GM18861 (cell line): ENCODE results near the gene RSPRY1.

ENCODE experiments used
- ATAC-seq: cut with Tn5 transposase; IDR thresholded peaks from one replicate; pipeline ENCODE4 v1.9.1; 2021; ENCODE audit not compliant: unreplicated experiment

Gene RSPRY1

DNA sequence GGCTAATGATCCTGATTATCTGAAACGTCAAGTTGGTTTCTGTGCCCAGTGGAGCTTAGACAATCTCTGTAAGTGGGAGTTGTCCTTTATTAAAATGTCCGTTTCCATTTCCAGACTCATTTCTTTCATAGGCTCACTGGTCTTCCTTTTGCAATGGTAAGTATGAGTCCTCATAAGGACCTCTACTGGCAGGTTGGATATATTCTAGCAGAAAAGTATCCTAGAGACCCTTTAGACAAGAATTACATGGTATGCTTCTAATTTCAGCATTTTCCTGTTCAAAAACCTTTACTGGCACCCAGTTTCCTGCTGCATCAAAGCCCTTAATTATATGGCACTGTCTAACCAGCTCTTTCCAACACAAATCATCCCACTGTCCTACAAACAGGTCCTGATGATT is 30.8 kb downstream of the RSPRY1 start:
- ATAC-seq, result no peak

DNA sequence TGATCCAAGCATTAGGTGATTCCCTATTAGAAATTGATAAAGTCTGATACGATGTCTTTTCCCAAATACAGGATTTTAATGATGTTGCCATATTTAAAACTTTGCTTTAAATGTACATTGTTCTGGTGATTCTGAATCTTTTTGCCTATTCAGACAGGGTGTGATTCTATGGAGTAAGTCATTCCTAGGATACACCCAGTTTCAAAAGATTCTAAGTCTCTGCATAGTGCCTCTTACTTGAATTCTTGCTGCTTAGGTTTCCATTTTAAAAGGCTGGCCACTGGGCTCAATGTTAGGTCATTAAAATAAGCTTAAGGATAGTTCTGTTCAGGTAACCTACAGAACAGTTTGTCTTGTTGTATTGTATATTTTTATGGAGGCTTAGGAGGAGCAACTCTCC is 36.9 kb downstream of the RSPRY1 start:
- ATAC-seq, result no peak

- no peak for ATAC-seq
Observed at GRCh38 chr16:57224651-57225335, 38.7 kb downstream of the RSPRY1 start.

GRCh38 chr16:57225978-57226377 is 39.8 kb downstream of the RSPRY1 start:
- no peak for ATAC-seq

- no peak for ATAC-seq
Observed at GRCh38 chr16:57226701-57227621, 40.8 kb downstream of the RSPRY1 start.

GRCh38 chr16:57229079-57229478 is 43.0 kb downstream of the RSPRY1 start:
- no peak for ATAC-seq

GRCh38 chr16:57231821-57232350 is 45.8 kb downstream of the RSPRY1 start:
- ATAC-seq, result no peak

- ATAC-seq, result no peak
Observed at GRCh38 chr16:57233944-57234706, 48.0 kb downstream of the RSPRY1 start.

- ATAC-seq, result no peak
Observed at GRCh38 chr16:57234707-57235092, 48.6 kb downstream of the RSPRY1 start.

- ATAC-seq, result no peak
Observed at GRCh38 chr16:57235128-57236021, 49.2 kb downstream of the RSPRY1 start.

GRCh38 chr16:57236022-57236350 is 49.9 kb downstream of the RSPRY1 start:
- no peak for ATAC-seq

- no peak for ATAC-seq
Observed at GRCh38 chr16:57238682-57239081, 52.6 kb downstream of the RSPRY1 start.

DNA sequence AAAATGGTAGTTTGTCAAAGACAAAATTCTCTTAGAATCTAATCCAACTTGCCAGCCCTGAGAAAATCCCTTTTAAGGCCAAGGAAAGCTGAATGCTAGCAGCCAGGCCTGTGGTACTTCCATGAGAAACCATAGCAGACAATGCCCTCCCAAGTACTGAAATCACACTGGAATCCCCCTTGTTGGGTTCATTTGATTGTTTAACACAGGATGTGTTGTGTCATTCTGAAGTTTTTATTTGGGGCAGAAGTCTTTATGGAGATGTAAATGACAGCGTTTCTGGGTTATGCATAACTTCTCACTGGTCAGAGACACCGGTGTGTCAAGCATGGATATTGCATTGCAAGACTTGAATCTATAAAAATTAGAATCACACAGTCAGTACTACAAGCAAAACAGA is 53.0 kb downstream of the RSPRY1 start:
- ATAC-seq, result no peak

DNA sequence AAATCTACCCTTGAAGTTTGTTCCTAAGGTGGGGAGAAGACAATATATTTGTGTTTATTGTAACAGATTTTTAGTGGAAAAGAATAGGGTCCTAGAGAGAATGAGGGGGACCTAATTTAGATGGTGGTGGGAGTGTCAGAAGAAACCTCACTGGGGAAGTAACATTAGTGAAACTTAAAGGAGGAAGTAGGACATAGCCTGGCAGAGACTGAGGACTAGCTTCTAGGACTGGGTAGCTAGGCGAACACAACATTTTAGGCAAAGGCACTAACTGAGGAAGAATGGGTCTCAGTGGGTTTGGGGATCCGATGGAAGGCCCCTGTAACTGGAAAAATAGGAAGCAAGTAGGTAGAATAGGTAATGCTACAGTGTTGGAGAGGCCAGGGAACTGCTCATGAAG is 54.7 kb downstream of the RSPRY1 start:
- no peak for ATAC-seq

DNA sequence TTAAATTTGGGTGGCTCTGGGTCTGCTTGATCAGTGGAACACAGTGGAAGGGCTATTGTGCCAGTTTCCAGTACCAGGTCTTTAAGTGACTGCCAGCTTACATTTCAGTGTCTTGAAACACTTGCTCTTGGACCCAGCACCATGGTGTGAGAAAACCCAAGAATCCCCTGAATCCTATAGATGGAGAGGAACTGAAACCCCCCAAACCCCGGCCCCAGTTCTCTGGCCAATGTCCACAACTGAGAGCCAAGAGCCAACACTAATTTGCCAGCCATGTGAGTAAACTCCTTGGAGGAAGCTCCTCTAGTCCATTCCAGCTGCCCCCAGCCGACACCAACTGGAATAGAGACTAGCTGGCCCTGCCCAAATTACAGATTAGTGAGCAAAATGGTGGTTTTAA is 56.5 kb downstream of the RSPRY1 start:
- no peak for ATAC-seq

DNA sequence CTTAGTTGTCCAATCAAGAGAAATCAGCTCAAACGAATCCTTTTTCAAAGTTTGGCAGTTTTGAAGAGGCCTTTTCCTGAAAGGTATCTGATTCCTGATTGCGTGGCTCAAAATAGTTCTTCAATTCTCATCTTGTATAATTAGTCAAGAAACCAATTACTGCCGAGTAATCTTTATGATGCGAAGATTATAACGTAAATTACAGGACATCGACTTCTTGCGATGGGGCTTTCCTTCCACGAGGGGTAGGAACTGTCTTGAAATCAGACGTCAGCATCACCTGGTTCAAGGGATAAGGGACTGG is 58.3 kb downstream of the RSPRY1 start:
- peak; percentile 17 for ATAC-seq

DNA sequence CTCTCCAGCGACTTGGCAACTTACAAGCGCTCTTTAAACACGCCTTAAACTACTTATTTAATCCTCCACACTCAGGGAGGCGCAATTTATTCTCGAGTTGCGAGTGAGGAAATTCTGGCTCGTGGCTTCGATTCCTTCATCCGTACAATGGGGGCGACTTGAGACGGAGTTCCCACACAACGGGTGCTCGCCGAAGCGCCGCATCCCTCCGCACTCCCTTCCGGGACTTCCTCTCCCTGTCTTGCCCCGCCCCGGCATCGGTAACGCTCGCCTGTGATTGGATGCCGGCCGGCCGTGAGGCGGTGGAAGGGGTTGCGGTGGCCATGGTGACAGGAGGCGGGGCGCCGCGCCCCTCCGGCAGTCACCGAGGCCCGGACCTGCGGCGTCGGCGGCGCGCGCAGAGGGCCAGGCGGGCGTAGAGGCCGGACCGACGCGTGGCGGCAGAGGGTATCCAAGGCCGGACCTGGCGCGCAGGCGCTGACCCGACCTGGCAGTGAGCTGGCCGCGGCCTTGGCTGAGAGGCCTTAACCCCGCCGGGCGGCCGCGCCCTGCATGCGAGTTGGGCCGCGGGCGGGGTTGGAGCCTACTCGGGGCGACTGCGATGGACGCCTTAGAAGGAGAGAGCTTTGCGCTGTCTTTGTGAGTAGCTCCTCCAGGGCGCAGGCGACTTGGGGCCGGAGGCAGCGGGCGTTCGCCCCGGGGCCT is 58.8 kb downstream of the RSPRY1 start, which contains the start of gene ARL2BP:
Gene ARL2BP (plus strand): TSS at position 493 of the 705 bp plus-strand sequence. CDS start 109 bp downstream, at position 602.
- ATAC-seq, result peak; percentile 88

- ATAC-seq, result no peak
Observed at GRCh38 chr16:57245472-57246113, 59.5 kb downstream of the RSPRY1 start.

GRCh38 chr16:57251352-57251751 is 65.2 kb downstream of the RSPRY1 start:
- no peak for ATAC-seq
